C4-2B (cell line): ENCODE data around the gene CDKN2A.
"Not testable (repeated sequence)": the region's sequence is repeated elsewhere in the genome, so short reads cannot be mapped to it uniquely, and the experiment has no call there.

Experiments used
- H3K27ac ChIP-seq: fragments of 450-650 bp; 2 replicates; pipeline ENCODE4 v1.5.1; 2017
- CTCF ChIP-seq: fragments of 450-650 bp; conservative IDR thresholded peaks from 2 replicates; pipeline ENCODE4 v1.5.1; 2017; ENCODE audit warnings: mild to moderate bottlenecking
- ZFX ChIP-seq: fragments of 450-650 bp; IDR thresholded peaks from 2 replicates; pipeline ENCODE4 v1.6.1; 2017

CDKN2A gene

GRCh38 chr9:21964925-21965385 lies 29.2 kb downstream of the CDKN2A start:
- no peak overlapping the region for H3K27ac ChIP-seq
- TF ChIP-seq ZFX (no peak), CTCF (no peak)

GRCh38 chr9:21961569-21961968 lies 32.6 kb downstream of the CDKN2A start:
- TF ChIP-seq CTCF: no peak
- TF ChIP-seq ZFX: no peak
- H3K27ac ChIP-seq: no peak overlapping the region

DNA sequence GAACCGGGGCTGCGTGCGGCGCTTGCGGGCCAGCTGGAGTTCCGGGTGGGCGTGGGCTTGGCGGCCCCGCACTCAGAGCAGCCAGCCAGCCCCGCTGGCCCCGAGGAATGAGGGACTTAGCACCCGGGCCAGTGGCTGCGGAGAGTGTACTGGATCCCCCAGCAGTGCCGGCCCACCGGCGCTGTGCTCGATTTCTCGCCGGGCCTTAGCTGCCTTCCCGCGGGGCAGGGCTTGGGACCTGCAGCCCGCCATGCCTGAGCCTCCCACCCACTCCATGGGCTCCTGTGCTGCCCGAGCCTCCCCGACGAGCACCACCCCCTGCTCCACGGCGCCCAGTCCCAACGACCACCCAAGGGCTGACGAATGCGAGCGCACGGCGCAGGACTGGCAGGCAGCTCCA lies 34.9 kb downstream of the CDKN2A start:
- not testable (repeated sequence) for H3K27ac ChIP-seq

GRCh38 chr9:21958833-21959232 lies 35.4 kb downstream of the CDKN2A start:
- no peak for TF ChIP-seq CTCF
- no peak for TF ChIP-seq ZFX
- H3K27ac ChIP-seq: no peak overlapping the region

DNA sequence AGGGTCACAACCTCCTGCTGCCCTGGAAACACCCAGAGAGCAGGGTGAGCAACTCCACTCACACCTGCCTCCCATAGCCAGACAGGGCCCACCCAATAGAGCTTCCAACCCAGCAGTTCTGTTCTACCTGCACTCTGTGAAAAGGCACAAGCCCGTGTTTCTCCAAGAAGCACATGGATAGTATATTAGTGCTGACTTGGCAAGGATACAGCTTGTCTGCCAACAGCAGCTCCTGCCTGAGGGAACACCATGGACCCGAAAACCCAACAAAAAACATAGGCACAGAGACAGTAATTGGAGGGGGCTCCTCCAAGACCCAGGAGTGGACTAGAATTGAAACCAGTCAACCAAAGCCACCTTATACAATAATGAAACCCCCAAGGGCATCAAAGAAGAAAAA lies 48.6 kb downstream of the CDKN2A start:
- no peak overlapping the region for H3K27ac ChIP-seq
- no peak for TF ChIP-seq CTCF
- TF ChIP-seq ZFX: no peak

DNA sequence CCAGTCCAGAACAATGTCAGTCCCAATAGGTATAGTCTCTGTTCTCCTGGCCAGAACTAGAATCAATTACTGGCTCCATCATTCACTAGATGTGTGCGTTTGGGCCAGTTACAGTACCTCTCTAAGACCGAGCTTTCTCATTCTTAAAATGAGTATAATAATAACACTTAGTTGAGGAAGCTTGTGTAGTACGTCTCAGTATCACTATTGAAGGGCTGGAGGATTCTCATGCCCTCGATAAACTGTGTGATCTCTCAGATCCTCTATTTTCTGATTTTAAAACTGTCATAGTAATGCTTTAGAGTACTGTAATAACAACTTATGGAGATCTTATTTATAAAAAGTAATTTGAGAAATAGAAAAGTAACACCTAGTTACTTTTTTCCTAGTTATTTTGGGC lies 50.7 kb downstream of the CDKN2A start:
- TF ChIP-seq ZFX (no peak), CTCF (no peak)
- no peak overlapping the region for H3K27ac ChIP-seq

DNA sequence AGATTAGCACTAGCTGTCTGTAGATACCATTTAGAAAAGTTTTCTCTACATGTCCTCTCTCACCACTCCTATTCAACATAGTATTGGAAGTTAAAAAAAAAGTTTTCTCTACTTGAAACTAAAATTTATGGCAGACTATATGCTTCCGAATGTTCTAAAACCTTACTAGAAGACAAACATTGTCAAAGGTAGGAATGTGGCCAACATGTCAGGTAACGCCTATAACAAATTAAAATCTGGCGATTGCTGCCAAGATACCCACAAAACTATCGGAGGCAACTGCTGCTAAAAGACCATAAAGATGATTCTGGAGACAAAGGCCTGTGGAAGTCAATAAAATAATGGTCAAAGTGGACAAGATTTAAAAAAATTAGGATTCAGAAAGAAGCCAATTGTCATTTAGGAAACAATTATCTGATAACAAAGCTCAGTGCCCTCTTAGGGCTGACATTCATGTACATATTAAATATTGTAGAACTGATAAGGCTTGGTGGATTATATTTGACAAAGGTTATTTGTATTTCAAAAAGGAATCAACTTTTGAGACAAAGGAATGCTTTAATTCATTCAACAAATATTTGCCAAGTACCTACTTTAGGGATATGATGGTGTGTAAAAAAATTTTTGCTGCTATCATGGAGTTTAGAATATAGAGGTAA lies 52.7 kb downstream of the CDKN2A start:
- no peak overlapping the region for H3K27ac ChIP-seq
- TF ChIP-seq CTCF (no peak), ZFX (no peak)

DNA sequence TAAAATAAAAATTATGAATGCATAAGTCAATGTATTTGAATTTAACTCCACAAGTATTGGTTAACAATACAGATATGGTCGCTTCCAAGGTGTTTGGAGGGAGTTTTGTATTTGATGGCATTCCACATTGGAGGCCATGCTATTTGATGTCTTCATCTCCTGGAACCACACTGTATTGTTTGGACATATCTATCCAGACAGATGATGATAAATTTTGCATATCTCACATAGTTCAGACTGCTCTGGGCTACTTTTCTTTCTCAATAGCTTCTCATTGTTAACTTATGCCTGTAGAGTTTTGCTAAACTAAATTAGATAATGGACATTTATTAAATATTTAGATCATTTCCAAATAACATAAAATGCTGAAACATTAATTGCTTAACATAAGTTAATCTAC lies 58.0 kb downstream of the CDKN2A start:
- no peak for TF ChIP-seq ZFX
- H3K27ac ChIP-seq: no peak overlapping the region
